Upper lobe of left lung (tissue), 4 donors: ENCODE measurements around the gene TMF1.
A peak's percentile ranks its signal among the peaks of the same experiment; 100 is the strongest.

ENCODE experiments used
- EP300 ChIP-seq, 4 donors: sonication (generic); formaldehyde crosslinking; IDR thresholded peaks; one replicate each; pipeline ENCODE4 v1.5.1; 2017; ENCODE audit warnings: antibody characterized with exemption in 4 of 4, control low read depth in 2 of 4
- POLR2AphosphoS5 ChIP-seq, 2 donors: sonication (generic); formaldehyde crosslinking; IDR thresholded peaks; one replicate each; pipeline ENCODE4 v1.5.1; 2017; ENCODE audit warnings: antibody characterized with exemption in 2 of 2
- TF ChIP-seq, protein P1 (sequence below), 6 experiments: fragments of 450-650 bp in 4 of 6; fragments of 200-600 bp in 2 of 6; sonication (generic) in 2 of 6; IDR thresholded peaks; one replicate each; pipeline ENCODE4 v1.5.1; 2016 to 2019; ENCODE audit warnings: antibody characterized with exemption in 6 of 6

DNA sequence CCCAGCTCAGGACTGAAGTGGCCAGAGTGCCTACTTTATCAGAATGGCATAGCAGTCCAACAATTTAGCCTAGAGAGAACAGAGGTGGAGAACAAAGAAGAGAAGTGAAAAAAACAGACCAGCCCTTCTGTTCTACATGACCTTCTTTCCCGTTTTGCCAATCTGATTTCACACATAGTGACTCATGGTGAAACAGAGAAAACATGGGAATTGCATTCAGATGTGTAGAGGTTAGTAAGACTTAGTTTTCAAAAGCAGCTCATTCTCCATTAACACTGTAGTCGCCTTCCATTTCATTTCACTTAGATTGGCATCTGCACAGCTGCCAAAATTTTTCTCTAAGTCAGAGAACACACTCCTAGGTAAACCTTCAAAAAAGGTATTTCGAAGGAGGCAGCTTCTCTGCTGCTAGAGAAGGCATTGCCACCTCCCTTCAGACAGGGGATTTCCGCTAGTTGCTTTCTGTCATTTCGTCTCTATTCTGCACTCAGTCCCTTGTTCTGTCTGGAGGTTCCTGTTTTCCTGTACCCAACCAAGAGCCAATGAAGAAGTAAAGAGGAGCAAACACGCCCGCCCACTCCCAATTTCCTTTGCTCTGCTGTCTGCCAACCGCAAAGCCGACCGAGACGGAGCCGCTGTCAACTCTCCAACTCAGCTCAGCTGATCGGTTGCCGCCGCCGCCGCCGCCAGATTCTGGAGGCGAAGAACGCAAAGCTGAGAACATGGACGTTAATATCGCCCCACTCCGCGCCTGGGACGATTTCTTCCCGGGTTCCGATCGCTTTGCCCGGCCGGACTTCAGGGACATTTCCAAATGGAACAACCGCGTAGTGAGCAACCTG, 32.4 kb upstream of the TMF1 start, which contains the start of gene ARL6IP5:
- TF ChIP-seq POLR2AphosphoS5 (IDR thresholded peaks at IDR 0.05) (peak; percentile 47 to 88), EP300 (IDR thresholded peaks at IDR 0.05) (peak in 1 of 4 donors; percentile 45)
- TF ChIP-seq, protein P1, sequence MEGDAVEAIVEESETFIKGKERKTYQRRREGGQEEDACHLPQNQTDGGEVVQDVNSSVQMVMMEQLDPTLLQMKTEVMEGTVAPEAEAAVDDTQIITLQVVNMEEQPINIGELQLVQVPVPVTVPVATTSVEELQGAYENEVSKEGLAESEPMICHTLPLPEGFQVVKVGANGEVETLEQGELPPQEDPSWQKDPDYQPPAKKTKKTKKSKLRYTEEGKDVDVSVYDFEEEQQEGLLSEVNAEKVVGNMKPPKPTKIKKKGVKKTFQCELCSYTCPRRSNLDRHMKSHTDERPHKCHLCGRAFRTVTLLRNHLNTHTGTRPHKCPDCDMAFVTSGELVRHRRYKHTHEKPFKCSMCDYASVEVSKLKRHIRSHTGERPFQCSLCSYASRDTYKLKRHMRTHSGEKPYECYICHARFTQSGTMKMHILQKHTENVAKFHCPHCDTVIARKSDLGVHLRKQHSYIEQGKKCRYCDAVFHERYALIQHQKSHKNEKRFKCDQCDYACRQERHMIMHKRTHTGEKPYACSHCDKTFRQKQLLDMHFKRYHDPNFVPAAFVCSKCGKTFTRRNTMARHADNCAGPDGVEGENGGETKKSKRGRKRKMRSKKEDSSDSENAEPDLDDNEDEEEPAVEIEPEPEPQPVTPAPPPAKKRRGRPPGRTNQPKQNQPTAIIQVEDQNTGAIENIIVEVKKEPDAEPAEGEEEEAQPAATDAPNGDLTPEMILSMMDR (IDR thresholded peaks at IDR 0.05): no peak
